Right lobe of liver (tissue), 4 donors: ENCODE results near the gene FBXO46.

Experiments used
- CTCF ChIP-seq, 4 donors: fragments of 200-600 bp in 3 of 4; fragments of 450-650 bp in 1 of 4; IDR thresholded peaks; one replicate each; pipeline versions ENCODE4 v1.5.1 to v1.8.0; 2016 to 2022; ENCODE audit warnings: antibody characterized with exemption in 4 of 4, mild to moderate bottlenecking in 2 of 4
- POLR2A ChIP-seq: fragments of 450-650 bp; IDR thresholded peaks from one replicate; pipeline ENCODE4 v1.6.1; 2017; ENCODE audit warnings: antibody characterized with exemption, mild to moderate bottlenecking
- donor health status: DM: no; HTN: no; CAD: no.
- donor health status: DM: no; HTN: no; CAD: no.
- donor health status: DM: no; HTN: yes; CAD: no.

- TF ChIP-seq CTCF (IDR thresholded peaks at IDR 0.05): no peak
- no peak for TF ChIP-seq POLR2A
These were observed 18.0 kb downstream of the FBXO46 start for GRCh38 chr19:45712699-45713067.
